Stimulated activated CD4-positive, alpha-beta T cell treated with anti-CD3 and anti-CD28 coated beads, Interleukin-2, amount 100 ng/mL, for 24 hours (primary cell): Measurements from ENCODE around the gene AIP.

Experiments
- DNase-seq, 2 donors: peaks; one replicate each; pipeline ENCODE4 v3.0.0-alpha.2; 2020

The AIP gene

GRCh38 chr11:67538306-67538705 is 55.5 kb downstream of the AIP start:
- DNase-seq = no peak

- no peak for DNase-seq
These were observed 56.1 kb downstream of the AIP start for GRCh38 chr11:67538823-67539505.

GRCh38 chr11:67539550-67539949 is 56.7 kb downstream of the AIP start:
- DNase-seq = no peak
